ENCODE results near the gene GPS1. TPM values are rescaled to one million over a fixed set of nuclear protein-coding genes. Genes with fewer than 3 reads are reported as not detected.

Gene GPS1
- total and polyA plus RNA-seq, 9 of the 15 experiments (the other 6 are each of a cell fraction or from before 2014, with no cell fraction given) = 3.1 to 167 (median 69.9) TPM

- POLR2A ChIA-PET = interaction anchor here (0.7 to 1.2 kb wide), 5 partner anchors 9 to 16 kb away, joined by 3 to 5 read pairs (median 4); no protein-coding TSS in a partner anchor
- in situ Hi-C loops (cut with MboI) = no loop called here
- peak overlapping the region in 1 of 2 experiments; percentile 48; a peak in 1 of 4 replicates for H3K9ac ChIP-seq (ENCODE audit: insufficient read depth in 1 of 2, low read depth in 2 of 2, low read length in 2 of 2)
- no peaks in the 10 kb centered on the region for H3K9me1 ChIP-seq (ENCODE audit: control insufficient read depth, insufficient read depth, low read length)
- peaks cover 95% of the 10 kb centered on the region for H3K36me3 ChIP-seq (ENCODE audit: control insufficient read depth, insufficient read depth, low read length)
- H3K79me2 ChIP-seq (ENCODE audit: control insufficient read depth, insufficient read depth, low read length) = peaks cover 64% of the 10 kb centered on the region
- no peaks in the 10 kb centered on the region for H3K9me3 ChIP-seq (replicated peaks; ENCODE audit: control insufficient read depth, insufficient read depth, low read depth, low read length)
- no TSS peak for BruUV-seq (replicated peaks)
- TF ChIP-seq SRF (CRISPR knock-in tag; IDR thresholded peaks at IDR 0.05) (no peak), GMEB1 (CRISPR knock-in tag; IDR thresholded peaks at IDR 0.05) (no peak), POLR2A (conservative IDR thresholded peaks at IDR 0.05) (peak; percentile 9; the same call in 1 of the 2 replicates), SUPT5H (IDR thresholded peaks at IDR 0.05) (peak; percentile 33; the same call in 1 of the 2 replicates), CTCFL (IDR thresholded peaks at IDR 0.05; ENCODE audit: borderline replicate concordance, insufficient read depth, low read depth, low read length, poor library complexity, severe bottlenecking) (no peak), EGR1 (conservative IDR thresholded peaks at IDR 0.05) (no peak), RBM22 (IDR thresholded peaks at IDR 0.05; ENCODE audit: low read depth, low read length, poor library complexity, severe bottlenecking) (peak; percentile 54), RCOR1 (IDR thresholded peaks at IDR 0.05; ENCODE audit: borderline replicate concordance in 1 of 2, low read depth in 2 of 2, low read length in 2 of 2) (no peak), L3MBTL2 (IDR thresholded peaks at IDR 0.05) (no peak), POLR2H (tag; IDR thresholded peaks at IDR 0.05; ENCODE audit: low read depth) (no peak), ZNF699 (CRISPR knock-in tag; IDR thresholded peaks at IDR 0.05; ENCODE audit: insufficient replicate concordance) (no peak), GATA2 (CRISPR knock-in tag; IDR thresholded peaks at IDR 0.05) (no peak), PML (IDR thresholded peaks at IDR 0.05; ENCODE audit: low read length) (0 out of 2 replicates have a peak, but pooled peaks have one; percentile 7), POLR2G (IDR thresholded peaks at IDR 0.05; ENCODE audit: low read depth, low read length) (peak; percentile 40), TAF15 (IDR thresholded peaks at IDR 0.05; ENCODE audit: low read depth, low read length) (no peak), POLR2AphosphoS5 (IDR thresholded peaks at IDR 0.05; ENCODE audit: control insufficient read depth, insufficient read depth, low read depth, low read length) (peak; percentile 56), YY1 (IDR thresholded peaks at IDR 0.05; ENCODE audit: borderline replicate concordance in 1 of 3, control insufficient read depth in 1 of 3, extremely low read depth in 1 of 3, insufficient read depth in 3 of 3, insufficient read length in 1 of 3, insufficient replicate concordance in 2 of 3, low read depth in 1 of 3, low read length in 2 of 3) (peak in 1 of 3 experiments; percentile 4)
- H3K4me1 ChIP-seq (replicated peaks in 1 of 2; ENCODE audit: control insufficient read depth in 2 of 2, insufficient read depth in 2 of 2, low read length in 2 of 2) = peaks cover 14 to 71% of the 10 kb centered on the region in 2 experiments; a peak in 4 of 5 replicates
- ATAC-seq = no peak
- peaks cover 36% of the 10 kb centered on the region for H4K20me1 ChIP-seq (replicated peaks; ENCODE audit: control insufficient read depth, insufficient read depth, low read length)
- no peak overlapping the region for H2AFZ ChIP-seq (ENCODE audit: low read depth, low read length)
- FAIRE-seq = no peak
- no peak overlapping the region for H3K27ac ChIP-seq (ENCODE audit: extremely low read depth, low read depth, low read length)
- CTCF ChIA-PET (ENCODE audit: low intra/inter-chr PET ratio) = interaction anchor here (0.7 kb wide), 1 partner anchor 61 kb away, joined by 3 read pairs; no protein-coding TSS in a partner anchor
- H3K27me3 ChIP-seq (ENCODE audit: control insufficient read depth in 2 of 2, insufficient read depth in 2 of 2, low read length in 2 of 2) = no peaks in the 10 kb centered on the region
- intact Hi-C loops (cut with micrococcal nuclease) = no loop called here
- no peak overlapping the region for H3K4me2 ChIP-seq (ENCODE audit: insufficient read depth, low read length)
- H3K4me3 ChIP-seq = no peak overlapping the region
- WGBS (ENCODE audit: insufficient coverage, low coverage, missing lambda C conversion rate) = 96% methylated on average over 21 of the region's 23 CpGs
- DNase-seq (ENCODE audit: extremely low read depth in 1 of 4, low spot score in 3 of 4) = no peak
These were observed 40.4 kb downstream of the GPS1 start for GRCh38 chr17:82092094-82092586.

Data from K562 (cell line).